Activated T-helper 1 cell treated with Interleukin-2 at 50 U/mL for 16 hours (primary cell): ENCODE results near the gene PRAC1.

ENCODE experiments used
- DNase-seq: peaks from one replicate; pipeline ENCODE4 v3.0.0-alpha.2; 2020; ENCODE audit warnings: low read depth

Gene PRAC1

GRCh38 chr17:48747445-48748363 is 25.4 kb upstream of the PRAC1 start:
- no peak for DNase-seq

GRCh38 chr17:48746916-48747444 is 24.7 kb upstream of the PRAC1 start:
- no peak for DNase-seq

- DNase-seq, result no peak
These were observed 23.3 kb upstream of the PRAC1 start for GRCh38 chr17:48745381-48746275.

- DNase-seq, result no peak
These were observed 18.2 kb upstream of the PRAC1 start for GRCh38 chr17:48740537-48740936.

- DNase-seq, result no peak
These were observed 16.6 kb upstream of the PRAC1 start for GRCh38 chr17:48738803-48739526.

- DNase-seq, result no peak
These were observed 16.1 kb upstream of the PRAC1 start for GRCh38 chr17:48738424-48738802.

GRCh38 chr17:48737330-48738043 is 15.2 kb upstream of the PRAC1 start:
- DNase-seq, result no peak

- no peak for DNase-seq
These were observed 12.7 kb upstream of the PRAC1 start for GRCh38 chr17:48735062-48735351.

GRCh38 chr17:48734333-48735061 is 12.2 kb upstream of the PRAC1 start:
- no peak for DNase-seq

- no peak for DNase-seq
These were observed 11.5 kb upstream of the PRAC1 start for GRCh38 chr17:48733632-48734328.

- no peak for DNase-seq
These were observed 10.6 kb upstream of the PRAC1 start for GRCh38 chr17:48732688-48733629.

GRCh38 chr17:48731355-48731754 is 9.0 kb upstream of the PRAC1 start:
- DNase-seq, result no peak

GRCh38 chr17:48730240-48730550 is 7.9 kb upstream of the PRAC1 start:
- no peak for DNase-seq

GRCh38 chr17:48729335-48730239 is 7.3 kb upstream of the PRAC1 start:
- DNase-seq, result no peak

GRCh38 chr17:48728232-48729231 is 6.2 kb upstream of the PRAC1 start, which contains the start of gene HOXB13:
TSS of gene HOXB13 (minus strand) at chr17:48728750. CDS start at chr17:48728593, 157 bp downstream.
- DNase-seq, result no peak

GRCh38 chr17:48727415-48728175 is 5.3 kb upstream of the PRAC1 start:
- no peak for DNase-seq
